ENCODE results near the gene TNFSF4. TPM values are rescaled to one million over a fixed set of nuclear protein-coding genes. Genes with fewer than 3 reads are reported as not detected.

Gene TNFSF4
- total and polyA plus RNA-seq, 2 of the 13 experiments (the other 11 are each of a cell fraction or from before 2014, with no cell fraction given), result 2.4 to 7.9 TPM

DNA sequence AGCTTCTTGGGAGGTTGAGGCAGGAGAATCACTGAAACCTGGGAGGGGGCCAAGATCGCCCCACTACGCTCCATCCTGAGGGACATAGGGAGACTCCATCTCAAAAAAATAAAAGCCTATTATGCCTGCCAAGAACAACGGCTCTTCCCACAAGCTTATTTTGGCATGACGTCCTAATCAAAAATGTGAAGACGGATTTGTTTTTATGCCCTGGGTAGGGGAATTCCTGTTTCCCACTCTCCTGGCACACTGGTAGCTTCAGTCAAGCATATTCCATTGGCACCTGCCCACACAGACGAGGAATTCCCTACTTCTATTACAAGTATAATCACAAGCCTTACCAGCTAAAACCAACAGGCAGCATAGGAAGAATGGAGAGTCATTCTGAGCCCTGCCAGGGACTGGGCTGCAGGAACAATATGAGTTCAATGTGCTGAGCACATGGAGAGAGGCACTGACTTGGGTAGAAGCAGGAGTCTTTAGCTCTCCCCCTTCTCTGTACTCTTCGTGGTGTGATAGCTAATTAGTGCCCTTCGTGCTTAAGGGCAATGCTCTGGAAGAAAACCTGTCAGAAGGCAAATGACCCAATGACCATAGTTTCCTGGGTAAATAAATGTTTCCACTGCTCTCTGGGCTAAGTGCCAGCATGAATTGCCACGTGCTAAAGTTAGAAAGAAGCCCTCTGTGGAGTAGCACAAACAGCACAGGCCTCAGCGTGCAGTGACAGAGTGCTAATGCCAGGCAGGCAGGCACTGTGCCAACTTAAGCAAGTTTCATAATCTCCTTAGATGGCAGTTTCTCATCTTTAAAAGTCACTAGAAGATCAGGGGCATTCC is 16.8 kb downstream of the TNFSF4 start (continued):
- TF ChIP-seq ZBTB39 (CRISPR knock-in tag; IDR thresholded peaks at IDR 0.05) (no peak), ZNF253 (CRISPR knock-in tag; IDR thresholded peaks at IDR 0.05; ENCODE audit: borderline replicate concordance) (no peak), ZNF180 (CRISPR knock-in tag; IDR thresholded peaks at IDR 0.05; ENCODE audit: borderline replicate concordance, low read depth) (no peak), PAX8 (CRISPR knock-in tag; IDR thresholded peaks at IDR 0.05; ENCODE audit: borderline replicate concordance) (no peak), NCOA1 (CRISPR knock-in tag; IDR thresholded peaks at IDR 0.05) (no peak), ZBTB7A (CRISPR knock-in tag; IDR thresholded peaks at IDR 0.05) (0 out of 2 replicates have a peak, but pooled peaks have one; percentile 47), ATF7 (IDR thresholded peaks at IDR 0.05) (no peak), ATF7 (CRISPR knock-in tag; IDR thresholded peaks at IDR 0.05) (no peak), ZNF530 (CRISPR knock-in tag; IDR thresholded peaks at IDR 0.05; ENCODE audit: low read depth) (no peak), E2F1 (CRISPR knock-in tag; IDR thresholded peaks at IDR 0.05) (no peak), ZNF563 (CRISPR knock-in tag; IDR thresholded peaks at IDR 0.05) (0 out of 2 replicates have a peak, but pooled peaks have one; percentile 24)
- TF ChIP-seq, protein P1, sequence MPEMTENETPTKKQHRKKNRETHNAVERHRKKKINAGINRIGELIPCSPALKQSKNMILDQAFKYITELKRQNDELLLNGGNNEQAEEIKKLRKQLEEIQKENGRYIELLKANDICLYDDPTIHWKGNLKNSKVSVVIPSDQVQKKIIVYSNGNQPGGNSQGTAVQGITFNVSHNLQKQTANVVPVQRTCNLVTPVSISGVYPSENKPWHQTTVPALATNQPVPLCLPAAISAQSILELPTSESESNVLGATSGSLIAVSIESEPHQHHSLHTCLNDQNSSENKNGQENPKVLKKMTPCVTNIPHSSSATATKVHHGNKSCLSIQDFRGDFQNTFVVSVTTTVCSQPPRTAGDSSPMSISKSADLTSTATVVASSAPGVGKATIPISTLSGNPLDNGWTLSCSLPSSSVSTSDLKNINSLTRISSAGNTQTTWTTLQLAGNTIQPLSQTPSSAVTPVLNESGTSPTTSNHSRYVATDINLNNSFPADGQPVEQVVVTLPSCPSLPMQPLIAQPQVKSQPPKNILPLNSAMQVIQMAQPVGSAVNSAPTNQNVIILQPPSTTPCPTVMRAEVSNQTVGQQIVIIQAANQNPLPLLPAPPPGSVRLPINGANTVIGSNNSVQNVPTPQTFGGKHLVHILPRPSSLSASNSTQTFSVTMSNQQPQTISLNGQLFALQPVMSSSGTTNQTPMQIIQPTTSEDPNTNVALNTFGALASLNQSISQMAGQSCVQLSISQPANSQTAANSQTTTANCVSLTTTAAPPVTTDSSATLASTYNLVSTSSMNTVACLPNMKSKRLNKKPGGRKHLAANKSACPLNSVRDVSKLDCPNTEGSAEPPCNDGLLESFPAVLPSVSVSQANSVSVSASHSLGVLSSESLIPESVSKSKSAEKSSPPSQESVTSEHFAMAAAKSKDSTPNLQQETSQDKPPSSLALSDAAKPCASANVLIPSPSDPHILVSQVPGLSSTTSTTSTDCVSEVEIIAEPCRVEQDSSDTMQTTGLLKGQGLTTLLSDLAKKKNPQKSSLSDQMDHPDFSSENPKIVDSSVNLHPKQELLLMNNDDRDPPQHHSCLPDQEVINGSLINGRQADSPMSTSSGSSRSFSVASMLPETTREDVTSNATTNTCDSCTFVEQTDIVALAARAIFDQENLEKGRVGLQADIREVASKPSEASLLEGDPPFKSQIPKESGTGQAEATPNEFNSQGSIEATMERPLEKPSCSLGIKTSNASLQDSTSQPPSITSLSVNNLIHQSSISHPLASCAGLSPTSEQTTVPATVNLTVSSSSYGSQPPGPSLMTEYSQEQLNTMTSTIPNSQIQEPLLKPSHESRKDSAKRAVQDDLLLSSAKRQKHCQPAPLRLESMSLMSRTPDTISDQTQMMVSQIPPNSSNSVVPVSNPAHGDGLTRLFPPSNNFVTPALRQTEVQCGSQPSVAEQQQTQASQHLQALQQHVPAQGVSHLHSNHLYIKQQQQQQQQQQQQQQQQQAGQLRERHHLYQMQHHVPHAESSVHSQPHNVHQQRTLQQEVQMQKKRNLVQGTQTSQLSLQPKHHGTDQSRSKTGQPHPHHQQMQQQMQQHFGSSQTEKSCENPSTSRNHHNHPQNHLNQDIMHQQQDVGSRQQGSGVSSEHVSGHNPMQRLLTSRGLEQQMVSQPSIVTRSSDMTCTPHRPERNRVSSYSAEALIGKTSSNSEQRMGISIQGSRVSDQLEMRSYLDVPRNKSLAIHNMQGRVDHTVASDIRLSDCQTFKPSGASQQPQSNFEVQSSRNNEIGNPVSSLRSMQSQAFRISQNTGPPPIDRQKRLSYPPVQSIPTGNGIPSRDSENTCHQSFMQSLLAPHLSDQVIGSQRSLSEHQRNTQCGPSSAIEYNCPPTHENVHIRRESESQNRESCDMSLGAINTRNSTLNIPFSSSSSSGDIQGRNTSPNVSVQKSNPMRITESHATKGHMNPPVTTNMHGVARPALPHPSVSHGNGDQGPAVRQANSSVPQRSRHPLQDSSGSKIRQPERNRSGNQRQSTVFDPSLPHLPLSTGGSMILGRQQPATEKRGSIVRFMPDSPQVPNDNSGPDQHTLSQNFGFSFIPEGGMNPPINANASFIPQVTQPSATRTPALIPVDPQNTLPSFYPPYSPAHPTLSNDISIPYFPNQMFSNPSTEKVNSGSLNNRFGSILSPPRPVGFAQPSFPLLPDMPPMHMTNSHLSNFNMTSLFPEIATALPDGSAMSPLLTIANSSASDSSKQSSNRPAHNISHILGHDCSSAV (CRISPR knock-in tag; IDR thresholded peaks at IDR 0.05; ENCODE audit: borderline replicate concordance), result no peak

All from HepG2 (cell line).